ENCODE data around the gene OSM. TPM values are rescaled to one million over a fixed set of nuclear protein-coding genes. Genes with fewer than 3 reads are reported as not detected.

OSM gene
- polyA plus RNA-seq, 2 of the 4 experiments (the other 2 are of a cell fraction): not detected

- CTCF ChIA-PET: interaction anchor here (1.5 kb wide), 1 partner anchor 140 kb away, joined by 8 read pairs; no protein-coding TSS in a partner anchor
- no peak for DNase-seq (ENCODE audit: low read depth in 1 of 2, low spot score in 1 of 2)
- Histone ChIP-seq H3K9me3 (no peaks in the 10 kb centered on the region), H3K4me2 (peak overlapping the region; percentile 99), H3K4me1 (peaks cover 100% of the 10 kb centered on the region), H3K27ac (peak overlapping the region; percentile 99 to 100), H3K4me3 (0 out of 3 replicates have a peak overlapping the region, but pooled peaks have one; percentile 6)
- WGBS (ENCODE audit: missing lambda C conversion rate): 62% methylated on average over 6 of the region's 6 CpGs
- no peak for ATAC-seq
- no peak for FAIRE-seq
- TF ChIP-seq RARB (CRISPR knock-in tag; IDR thresholded peaks at IDR 0.05) (no peak), FOSL2 (IDR thresholded peaks at IDR 0.05) (no peak), FOSL2 (CRISPR knock-in tag; IDR thresholded peaks at IDR 0.05) (no peak), ZC3H11A (IDR thresholded peaks at IDR 0.05) (no peak), RFX5 (IDR thresholded peaks at IDR 0.05) (no peak), JUNB (IDR thresholded peaks at IDR 0.05) (no peak), SMC3 (IDR thresholded peaks at IDR 0.05) (no peak), NFE2L2 (conservative IDR thresholded peaks at IDR 0.05; ENCODE audit: low read length) (no peak), NR3C1 (IDR thresholded peaks at IDR 0.05) (no peak), HOXA7 (CRISPR knock-in tag; IDR thresholded peaks at IDR 0.05) (no peak), PHF8 (IDR thresholded peaks at IDR 0.05; ENCODE audit: borderline replicate concordance, low read depth) (no peak), EP300 (IDR thresholded peaks at IDR 0.05) (no peak), MAZ (IDR thresholded peaks at IDR 0.05; ENCODE audit: borderline replicate concordance, low read depth, low read length) (no peak), RNF2 (IDR thresholded peaks at IDR 0.05; ENCODE audit: borderline replicate concordance, low read depth) (no peak), SREBF2 (IDR thresholded peaks at IDR 0.05) (no peak), CBX8 (IDR thresholded peaks at IDR 0.05) (no peak)
- TF ChIP-seq, protein P1, sequence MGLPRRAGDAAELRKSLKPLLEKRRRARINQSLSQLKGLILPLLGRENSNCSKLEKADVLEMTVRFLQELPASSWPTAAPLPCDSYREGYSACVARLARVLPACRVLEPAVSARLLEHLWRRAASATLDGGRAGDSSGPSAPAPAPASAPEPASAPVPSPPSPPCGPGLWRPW (IDR thresholded peaks at IDR 0.05): no peak
- POLR2A ChIA-PET: interaction anchor here (1.3 kb wide), 1 partner anchor 10 kb away, joined by 4 read pairs; no protein-coding TSS in a partner anchor
Observed at GRCh38 chr22:30248484-30248883, 18.2 kb downstream of the OSM start.

- ChIA-PET POLR2A (interaction anchor here (1.3 kb wide), 1 partner anchor 9 kb away, joined by 4 read pairs; no protein-coding TSS in a partner anchor), CTCF (interaction anchor here (1.5 kb wide), 1 partner anchor 140 kb away, joined by 8 read pairs; no protein-coding TSS in a partner anchor)
Observed at GRCh38 chr22:30247974-30248373, 18.7 kb downstream of the OSM start.

DNA sequence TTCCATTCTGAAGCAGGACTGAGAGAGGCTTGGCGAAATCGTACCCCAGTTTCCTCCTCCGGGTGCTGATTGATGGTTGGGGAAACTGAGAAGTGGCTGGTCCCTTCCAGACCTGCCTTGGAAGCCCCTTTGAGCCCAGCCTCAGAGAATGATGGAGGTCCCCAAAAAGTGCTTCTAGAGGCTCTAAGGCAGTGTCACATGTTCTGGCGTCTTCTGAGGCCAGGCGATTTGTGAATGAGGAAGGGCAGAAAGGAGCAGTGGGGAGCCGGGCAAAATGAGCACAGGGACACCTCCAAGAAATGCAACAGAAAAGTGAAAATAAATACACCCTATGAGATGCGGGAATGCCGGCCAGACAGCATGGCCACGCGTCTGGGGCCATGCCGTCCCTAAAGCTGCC is 19.1 kb downstream of the OSM start:
- H3K9me3 ChIP-seq: no peaks in the 10 kb centered on the region
- peaks cover 100% of the 10 kb centered on the region for H3K4me1 ChIP-seq
- peak overlapping the region; percentile 99 to 100 for H3K27ac ChIP-seq
- FAIRE-seq (no peak), DNase-seq (ENCODE audit: low read depth in 1 of 2, low spot score in 1 of 2) (no peak), ATAC-seq (0 out of 6 replicates have a peak, but pooled peaks of 1 of the 2 experiments have one; percentile 0)
- WGBS (ENCODE audit: missing lambda C conversion rate): 75% methylated on average over 11 of the region's 11 CpGs
- ChIA-PET CTCF (interaction anchor here (1.5 kb wide), 1 partner anchor 139 kb away, joined by 8 read pairs; no protein-coding TSS in a partner anchor), POLR2A (interaction anchor here (1.3 kb wide), 1 partner anchor 9 kb away, joined by 4 read pairs; no protein-coding TSS in a partner anchor)
- TF ChIP-seq JUNB (IDR thresholded peaks at IDR 0.05) (no peak), PHF8 (IDR thresholded peaks at IDR 0.05; ENCODE audit: borderline replicate concordance, low read depth) (no peak), MAZ (IDR thresholded peaks at IDR 0.05; ENCODE audit: borderline replicate concordance, low read depth, low read length) (no peak), FOSB (CRISPR knock-in tag; IDR thresholded peaks at IDR 0.05) (no peak), JUN (IDR thresholded peaks at IDR 0.05) (0 out of 5 replicates have a peak, but pooled peaks of 1 of the 2 experiments have one; percentile 10), ZNF302 (CRISPR knock-in tag; IDR thresholded peaks at IDR 0.05) (0 out of 2 replicates have a peak, but pooled peaks have one; percentile 19), FOSL2 (IDR thresholded peaks at IDR 0.05) (no peak), FOSL2 (CRISPR knock-in tag; IDR thresholded peaks at IDR 0.05) (no peak), RNF2 (IDR thresholded peaks at IDR 0.05; ENCODE audit: borderline replicate concordance, low read depth) (no peak)
- TF ChIP-seq, protein P2, sequence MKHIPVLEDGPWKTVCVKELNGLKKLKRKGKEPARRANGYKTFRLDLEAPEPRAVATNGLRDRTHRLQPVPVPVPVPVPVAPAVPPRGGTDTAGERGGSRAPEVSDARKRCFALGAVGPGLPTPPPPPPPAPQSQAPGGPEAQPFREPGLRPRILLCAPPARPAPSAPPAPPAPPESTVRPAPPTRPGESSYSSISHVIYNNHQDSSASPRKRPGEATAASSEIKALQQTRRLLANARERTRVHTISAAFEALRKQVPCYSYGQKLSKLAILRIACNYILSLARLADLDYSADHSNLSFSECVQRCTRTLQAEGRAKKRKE (CRISPR knock-in tag; IDR thresholded peaks at IDR 0.05; ENCODE audit: low read depth): no peak
- H3K4me3 ChIP-seq: no peak overlapping the region
- peak overlapping the region; percentile 99 for H3K4me2 ChIP-seq

More at GRCh38 chr22:30247974-30248373, 18.7 kb downstream of the OSM start:
- peaks cover 100% of the 10 kb centered on the region for H3K4me1 ChIP-seq
- H3K4me2 ChIP-seq: peak overlapping the region; percentile 99
- TF ChIP-seq KDM1A (IDR thresholded peaks at IDR 0.05; ENCODE audit: low read depth) (no peak), ZSCAN20 (CRISPR knock-in tag; IDR thresholded peaks at IDR 0.05) (no peak), TFCP2L1 (CRISPR knock-in tag; IDR thresholded peaks at IDR 0.05) (no peak)
- FAIRE-seq: no peak
- WGBS (ENCODE audit: missing lambda C conversion rate): 32% methylated on average over 10 of the region's 12 CpGs
- 0 out of 6 replicates have a peak, but pooled peaks of 1 of the 2 experiments have one; percentile 1 for ATAC-seq
- H3K27ac ChIP-seq: peak overlapping the region; percentile 99 to 100
- H3K4me3 ChIP-seq: no peak overlapping the region
- no peak for DNase-seq (ENCODE audit: low read depth in 1 of 2, low spot score in 1 of 2)
- no peaks in the 10 kb centered on the region for H3K9me3 ChIP-seq

Measured in A549 (cell line).